Breast epithelium (tissue), 3 donors: ENCODE measurements around the gene SPP1.

Experiments
- CTCF ChIP-seq, 3 donors: fragments of 450-650 bp; IDR thresholded peaks; one replicate each; pipeline ENCODE4 v1.5.1; 2016 to 2017; ENCODE audit warnings: antibody characterized with exemption in 3 of 3, mild to moderate bottlenecking in 3 of 3, moderate library complexity in 3 of 3
- POLR2A ChIP-seq: fragments of 450-650 bp; IDR thresholded peaks from one replicate; pipeline ENCODE4 v1.6.1; 2016; ENCODE audit warnings: antibody characterized with exemption, mild to moderate bottlenecking, moderate library complexity
- POLR2AphosphoS5 ChIP-seq, 3 donors: sonication (generic); formaldehyde crosslinking; IDR thresholded peaks; one replicate each; pipeline ENCODE4 v1.6.1; 2017; ENCODE audit warnings: antibody characterized with exemption in 3 of 3

GRCh38 chr4:87943660-87944149 is 31.8 kb upstream of the SPP1 start:
- no peak for TF ChIP-seq POLR2A
- no peak for TF ChIP-seq CTCF (IDR thresholded peaks at IDR 0.05)
- no peak for TF ChIP-seq POLR2AphosphoS5 (IDR thresholded peaks at IDR 0.05)
